Type B pancreatic cell (in vitro differentiated cells): ENCODE results near the gene RIMBP2. TPM values are rescaled to one million over a fixed set of nuclear protein-coding genes. Genes with fewer than 3 reads are reported as not detected.

Experiments
- DNase-seq: peaks from one replicate; pipeline ENCODE4 v3.0.0; 2021; ENCODE audit warnings: mixed read lengths; ENCODE audit not compliant: unreplicated experiment; ENCODE audit errors: extremely low spot score
- H3K27ac Mint-ChIP-seq: 2 replicates; pipeline ENCODE4 v1.8.0; 2021; ENCODE audit warnings: mild to moderate bottlenecking, mixed read lengths
- H3K27me3 Mint-ChIP-seq: 2 replicates; pipeline ENCODE4 v1.8.0; 2021; ENCODE audit warnings: mixed read lengths
- H3K36me3 Mint-ChIP-seq: 2 replicates; pipeline ENCODE4 v1.8.0; 2021; ENCODE audit warnings: mixed read lengths
- H3K4me1 Mint-ChIP-seq: one replicate; pipeline ENCODE4 v1.8.0; 2021; ENCODE audit warnings: mixed read lengths; ENCODE audit not compliant: unreplicated experiment
- H3K4me3 Mint-ChIP-seq: 2 replicates; pipeline ENCODE4 v1.8.0; 2021; ENCODE audit warnings: mild to moderate bottlenecking, mixed read lengths
- H3K9me3 Mint-ChIP-seq: 2 replicates; pipeline ENCODE4 v1.8.0; 2021; ENCODE audit warnings: mixed read lengths
- CTCF ChIP-seq: fragments of 200-600 bp; sonication (generic); conservative IDR thresholded peaks from 2 replicates; pipeline ENCODE4 v1.5.0; 2021; ENCODE audit warnings: antibody characterized with exemption, mild to moderate bottlenecking
- total RNA-seq: library from RNA; stranded (reverse); gene quantifications from 2 replicates; pipeline ENCODE4 v1.2.1, GENCODE V29; 2021; ENCODE audit warnings: low replicate concordance

RIMBP2 gene
- total RNA-seq, 1 donor from 2014 or later = 23.7 TPM

GRCh38 chr12:130473266-130473665 lies 242.8 kb downstream of the RIMBP2 start:
- Mint-ChIP-seq H3K4me3 (no peak overlapping the region), H3K4me1 (peaks cover 12% of the 10 kb centered on the region), H3K9me3 (no peaks in the 10 kb centered on the region), H3K36me3 (no peaks in the 10 kb centered on the region), H3K27me3 (peaks cover 16% of the 10 kb centered on the region), H3K27ac (no peak overlapping the region)
- no peak for DNase-seq
- TF ChIP-seq CTCF = no peak

DNA sequence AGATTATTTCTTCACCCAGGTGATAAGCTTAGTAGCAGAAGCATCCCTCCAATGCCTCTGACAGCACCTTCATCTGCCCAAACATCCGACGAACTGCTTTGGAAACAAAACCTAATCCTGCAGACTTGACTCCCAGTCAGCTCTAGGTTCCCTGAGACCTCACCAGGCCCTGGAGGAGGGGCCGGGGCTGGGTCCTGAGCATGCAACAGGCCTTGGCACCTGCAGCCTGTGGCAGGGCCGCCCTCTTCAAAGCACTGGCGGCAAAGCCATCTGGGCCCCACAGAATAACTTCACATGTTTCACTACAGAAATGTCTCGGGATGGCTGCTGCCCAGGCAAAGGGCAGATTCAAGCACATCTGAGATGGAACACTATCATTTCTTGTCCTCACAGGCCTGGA lies 245.1 kb downstream of the RIMBP2 start:
- no peak overlapping the region for H3K27ac Mint-ChIP-seq

GRCh38 chr12:130469552-130469951 lies 246.5 kb downstream of the RIMBP2 start:
- Mint-ChIP-seq H3K9me3 (peaks cover 8% of the 10 kb centered on the region), H3K27ac (no peak overlapping the region), H3K27me3 (no peaks in the 10 kb centered on the region), H3K36me3 (peaks cover 4% of the 10 kb centered on the region), H3K4me1 (no peaks in the 10 kb centered on the region), H3K4me3 (no peak overlapping the region)
- no peak for TF ChIP-seq CTCF
- DNase-seq = no peak

More for the DNA sequence above, 245.1 kb downstream of the RIMBP2 start:
- H3K9me3 Mint-ChIP-seq = peaks cover 8% of the 10 kb centered on the region
- no peak overlapping the region for H3K4me3 Mint-ChIP-seq
- TF ChIP-seq CTCF = no peak
- peaks cover 4% of the 10 kb centered on the region for H3K4me1 Mint-ChIP-seq
- peaks cover 12% of the 10 kb centered on the region for H3K27me3 Mint-ChIP-seq
- no peak for DNase-seq
- peaks cover 4% of the 10 kb centered on the region for H3K36me3 Mint-ChIP-seq

GRCh38 chr12:130468700-130469245 lies 247.3 kb downstream of the RIMBP2 start:
- Mint-ChIP-seq H3K27me3 (no peaks in the 10 kb centered on the region), H3K4me3 (no peak overlapping the region), H3K4me1 (no peaks in the 10 kb centered on the region), H3K27ac (no peak overlapping the region), H3K9me3 (peaks cover 8% of the 10 kb centered on the region), H3K36me3 (peaks cover 4% of the 10 kb centered on the region)
- no peak for TF ChIP-seq CTCF
- no peak for DNase-seq

DNA sequence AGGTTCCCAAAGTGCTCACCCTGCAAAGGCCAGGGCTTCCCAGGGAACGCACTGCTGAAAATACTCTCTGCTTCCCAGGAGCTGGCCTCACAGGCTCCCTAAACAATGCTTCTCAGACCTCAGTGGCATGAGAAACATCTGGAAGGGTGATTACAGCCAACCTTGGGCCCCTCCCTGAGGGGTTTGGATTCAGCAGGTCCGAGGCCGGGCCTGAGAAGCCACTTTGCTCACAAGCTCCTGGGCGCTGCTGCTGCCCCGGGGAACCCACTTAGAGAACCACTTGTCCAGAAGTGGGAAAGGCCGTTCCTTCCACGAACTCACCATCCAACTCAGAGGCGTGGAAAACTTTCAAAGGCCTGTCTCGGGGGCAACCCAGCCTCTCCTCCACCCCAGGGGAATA lies 247.9 kb downstream of the RIMBP2 start:
- TF ChIP-seq CTCF = no peak
- H3K27ac Mint-ChIP-seq = no peak overlapping the region
- H3K36me3 Mint-ChIP-seq = peaks cover 4% of the 10 kb centered on the region
- H3K9me3 Mint-ChIP-seq = peaks cover 8% of the 10 kb centered on the region
- no peak overlapping the region for H3K4me3 Mint-ChIP-seq
- H3K4me1 Mint-ChIP-seq = no peaks in the 10 kb centered on the region
- no peaks in the 10 kb centered on the region for H3K27me3 Mint-ChIP-seq
- no peak for DNase-seq

DNA sequence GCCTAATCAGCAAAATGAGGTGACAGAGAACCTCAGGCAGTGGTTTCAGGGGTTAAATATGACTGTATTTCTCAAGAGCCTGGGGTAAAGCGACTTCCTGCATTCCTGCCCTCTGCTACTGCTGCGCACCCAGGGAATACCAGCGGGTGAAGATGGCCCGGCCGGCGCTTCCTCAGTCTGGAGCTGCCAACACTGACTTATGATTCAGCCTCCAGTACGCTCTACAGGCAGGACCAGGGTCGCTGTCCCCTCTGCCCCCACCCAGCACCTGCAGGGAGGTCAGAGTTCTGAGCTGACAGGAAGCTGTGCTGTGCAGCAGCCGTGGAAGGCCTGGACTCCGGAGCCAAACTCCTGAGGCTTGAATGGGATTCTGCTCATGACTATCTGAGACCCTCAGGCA lies 250.5 kb downstream of the RIMBP2 start:
- peaks cover 4% of the 10 kb centered on the region for H3K36me3 Mint-ChIP-seq
- no peak overlapping the region for H3K4me3 Mint-ChIP-seq
- H3K27me3 Mint-ChIP-seq = no peaks in the 10 kb centered on the region
- no peak for DNase-seq
- TF ChIP-seq CTCF = no peak
- H3K4me1 Mint-ChIP-seq = peaks cover 3% of the 10 kb centered on the region
- H3K9me3 Mint-ChIP-seq = peaks cover 8% of the 10 kb centered on the region
- H3K27ac Mint-ChIP-seq = no peak overlapping the region
